SK-N-SH (cell line): ENCODE data around the gene NTN1. TPM values are rescaled to one million over a fixed set of nuclear protein-coding genes. Genes with fewer than 3 reads are reported as not detected.

Experiments
- CTCF ChIA-PET: fragments of 300-600, 350-600 bp; formaldehyde crosslinking; extraction: SDS; loops from one replicate; lab custom pipeline; 2021; lab: Yijun Ruan, JAX
- POLR2A ChIA-PET: fragments of 350-600 bp; sonication (Branson Sonifier 250); formaldehyde crosslinking; extraction: SDS; loops from one replicate; lab custom pipeline; 2020; ENCODE audit warnings: antibody characterized with exemption, inconsistent platforms; lab: Yijun Ruan, JAX
- DNase-seq: peaks from one replicate; pipeline ENCODE4 v3.0.0; 2012
- H2AFZ ChIP-seq: fragments of 200-600 bp; sonication (generic); 2 replicates; pipeline ENCODE4 v1.8.1; 2016; ENCODE audit warnings: antibody characterized with exemption, mild to moderate bottlenecking, low read depth
- H3F3A ChIP-seq: fragments of 200-600 bp; sonication (generic); replicated peaks from 2 replicates; pipeline ENCODE3; 2016; ENCODE audit warnings: antibody characterized with exemption, mild to moderate bottlenecking; ENCODE audit not compliant: insufficient read depth
- H3K27ac ChIP-seq, 2 experiments: fragments of 200-500 bp in 1 of 2; fragments of 200-600 bp in 1 of 2; sonication (Bioruptor generic) in 1 of 2; sonication (generic), shearing (Covaris generic) in 1 of 2; 2 replicates each; pipeline versions ENCODE4 v1.5.1 to v1.6.1; 2014 to 2016; ENCODE audit warnings: low read depth in 2 of 2, inconsistent platforms in 1 of 2, low read length in 1 of 2, mild to moderate bottlenecking in 1 of 2, mixed read lengths in 1 of 2
- H3K27me3 ChIP-seq: fragments of 200-600 bp; sonication (generic), shearing (Covaris generic); 2 replicates; pipeline ENCODE4 v1.6.1; 2016; ENCODE audit warnings: mixed run types; ENCODE audit not compliant: insufficient read depth
- H3K36me3 ChIP-seq, 2 experiments: fragments of 200-500 bp in 1 of 2; fragments of 200-600 bp in 1 of 2; sonication (Bioruptor generic) in 1 of 2; sonication (generic) in 1 of 2; replicated peaks in 1 of 2; 2 replicates each; pipeline versions ENCODE3 to v1.5.1; 2014 to 2016; ENCODE audit warnings: low read length in 1 of 2, mild to moderate bottlenecking in 1 of 2; ENCODE audit not compliant: insufficient read depth in 2 of 2, control insufficient read depth in 1 of 2
- H3K4me1 ChIP-seq, 2 experiments: fragments of 200-500 bp in 1 of 2; fragments of 200-600 bp in 1 of 2; sonication (Bioruptor generic) in 1 of 2; sonication (generic), shearing (Covaris generic) in 1 of 2; 2 replicates each; pipeline versions ENCODE4 v1.5.1 to v1.6.1; 2014 to 2016; ENCODE audit warnings: low read depth in 1 of 2, low read length in 1 of 2, mixed run types in 1 of 2; ENCODE audit not compliant: insufficient read depth in 2 of 2, control insufficient read depth in 1 of 2
- H3K4me2 ChIP-seq: fragments of 200-600 bp; sonication (generic), shearing (Covaris generic); 2 replicates; pipeline ENCODE4 v1.6.1; 2017; ENCODE audit warnings: mixed run types
- H3K4me3 ChIP-seq, 2 experiments: fragments of 200-500 bp in 1 of 2; fragments of 200-600 bp in 1 of 2; sonication (Bioruptor generic) in 1 of 2; sonication (generic), shearing (Covaris generic) in 1 of 2; 2 replicates each; pipeline versions ENCODE4 v1.5.1 to v1.8.1; 2014 to 2016; ENCODE audit warnings: low read depth in 2 of 2, inconsistent platforms in 1 of 2, low read length in 1 of 2, mild to moderate bottlenecking in 1 of 2, mixed read lengths in 1 of 2, moderate library complexity in 1 of 2
- H3K79me2 ChIP-seq: fragments of 200-600 bp; sonication (generic); 2 replicates; pipeline ENCODE4 v1.8.1; 2017; ENCODE audit warnings: mild to moderate bottlenecking; ENCODE audit not compliant: insufficient read depth
- H3K9ac ChIP-seq: fragments of 200-600 bp; sonication (generic); 2 replicates; pipeline ENCODE4 v1.6.1; 2017; ENCODE audit warnings: mixed run types
- H3K9me2 ChIP-seq: fragments of 200-600 bp; sonication (generic); 2 replicates; pipeline ENCODE4 v1.6.1; 2017; ENCODE audit warnings: mixed run types
- H3K9me3 ChIP-seq: fragments of 200-600 bp; sonication (generic); 2 replicates; pipeline ENCODE4 v1.6.1; 2017; ENCODE audit warnings: mixed run types, mild to moderate bottlenecking, moderate library complexity
- H4K20me1 ChIP-seq: fragments of 200-600 bp; sonication (generic); 2 replicates; pipeline ENCODE4 v1.6.1; 2017; ENCODE audit warnings: mild to moderate bottlenecking, mixed run types; ENCODE audit not compliant: insufficient read depth
- CHD2 ChIP-seq: fragments of 150-350 bp; IDR thresholded peaks from 2 replicates; pipeline ENCODE4 v1.6.1; 2018; ENCODE audit warnings: low read length; ENCODE audit not compliant: partially characterized antibody
- CTCF ChIP-seq: fragments of 200-600 bp; sonication (generic); IDR thresholded peaks from 2 replicates; pipeline ENCODE4 v1.6.1; 2017; ENCODE audit warnings: antibody characterized with exemption, mild to moderate bottlenecking, moderate library complexity
- ELF1 ChIP-seq: IDR thresholded peaks from 2 replicates; pipeline ENCODE4 v1.4.0; 2012
- EZH2phosphoT487 ChIP-seq: fragments of 200-600 bp; sonication (generic); IDR thresholded peaks from 2 replicates; pipeline ENCODE4 v1.6.1; 2017; ENCODE audit warnings: low read depth, mixed run types, mild to moderate bottlenecking, antibody characterized with exemption, moderate library complexity, borderline replicate concordance
- FOSL2 ChIP-seq: IDR thresholded peaks from 2 replicates; pipeline ENCODE4 v1.4.0; 2012; ENCODE audit warnings: low read depth, mild to moderate bottlenecking, moderate library complexity, borderline replicate concordance
- GABPA ChIP-seq: IDR thresholded peaks from 2 replicates; pipeline ENCODE4 v1.4.0; 2012; ENCODE audit warnings: low read depth, mild to moderate bottlenecking
- MAX ChIP-seq: IDR thresholded peaks from 2 replicates; pipeline ENCODE4 v1.4.0; 2012; ENCODE audit warnings: low read depth
- MEF2A ChIP-seq: IDR thresholded peaks from 2 replicates; pipeline ENCODE4 v1.4.0; 2012; ENCODE audit warnings: low read depth, borderline replicate concordance
- PBX3 ChIP-seq: IDR thresholded peaks from 2 replicates; pipeline ENCODE4; 2012
- POLR2AphosphoS5 ChIP-seq: IDR thresholded peaks from 2 replicates; pipeline ENCODE4 v1.6.1; 2012; ENCODE audit warnings: low read depth, low read length
- RCOR1 ChIP-seq: fragments of 150-350 bp; IDR thresholded peaks from 2 replicates; pipeline ENCODE4 v1.6.1; 2017; ENCODE audit warnings: antibody characterized with exemption, low read length
- RXRA ChIP-seq: IDR thresholded peaks from 2 replicates; pipeline ENCODE4 v1.4.0; 2012; ENCODE audit warnings: low read depth, mild to moderate bottlenecking, borderline replicate concordance
- TAF1 ChIP-seq: IDR thresholded peaks from 2 replicates; pipeline ENCODE4 v1.6.1; 2012; ENCODE audit warnings: low read depth, mild to moderate bottlenecking, low read length, moderate library complexity, borderline replicate concordance
- TCF12 ChIP-seq: IDR thresholded peaks from 2 replicates; pipeline ENCODE4 v1.4.0; 2012
- TEAD4 ChIP-seq: IDR thresholded peaks from 2 replicates; pipeline ENCODE4 v1.4.0; 2012; ENCODE audit warnings: mild to moderate bottlenecking, borderline replicate concordance; ENCODE audit not compliant: insufficient read depth
- USF2 ChIP-seq: fragments of 150-350 bp; IDR thresholded peaks from 2 replicates; pipeline ENCODE4 v1.6.1; 2017; ENCODE audit warnings: antibody characterized with exemption, low read length, low read depth, borderline replicate concordance
- ZBTB33 ChIP-seq: IDR thresholded peaks from 2 replicates; pipeline ENCODE4 v1.4.0; 2012; ENCODE audit warnings: low read depth, borderline replicate concordance
- WGBS: methylation state at CpG from one replicate; pipeline ENCODE4 v1.1.6; 2017; ENCODE audit warnings: low lambda C conversion rate; 5-methylcytosine and 5-hydroxymethylcytosine counted together
- polyA plus RNA-seq, 3 experiments: library from polyadenylated mRNA; depleted of rRNA; stranded (reverse); fragments of >200 nt; gene quantifications; 2 replicates each; pipeline ENCODE4 v1.2.3, GENCODE V29; 2012

Gene NTN1
- polyA plus RNA-seq, 1 of the 3 experiments (the other 2 are of a cell fraction), result 0.05 TPM

DNA sequence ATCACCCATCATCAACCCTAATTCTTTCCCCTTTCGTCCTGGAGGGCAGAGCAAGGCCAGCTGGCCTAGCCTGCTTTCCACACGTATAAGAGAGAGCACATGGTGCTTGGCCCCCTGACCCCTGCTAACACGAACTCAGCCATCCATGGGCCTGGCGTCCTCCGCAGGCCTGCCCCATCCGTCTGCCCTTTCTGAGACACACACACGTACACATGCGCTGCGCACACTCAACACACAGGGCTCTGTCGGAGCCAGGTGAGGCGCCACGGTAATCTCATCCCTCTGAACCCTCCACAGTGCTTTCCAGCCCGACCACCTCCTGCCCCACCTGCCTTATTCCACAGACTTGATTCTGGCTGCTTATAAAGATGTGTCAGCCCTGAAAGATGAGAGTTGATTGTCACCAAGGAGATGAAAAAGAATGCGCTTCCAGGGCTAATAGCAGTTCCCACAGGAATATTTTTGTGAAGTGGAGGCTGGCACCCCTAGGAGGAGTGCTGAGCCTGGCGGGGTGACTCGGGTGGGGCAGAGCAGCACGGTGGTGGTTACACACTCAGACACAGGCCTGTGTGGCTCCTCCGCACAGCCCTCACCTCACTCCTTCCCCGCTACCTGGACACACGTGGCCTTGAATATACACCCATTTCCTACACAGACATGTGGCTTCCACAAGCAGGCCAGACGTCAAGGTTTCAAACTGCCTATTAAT, 228.1 kb downstream of the NTN1 start:
- no peak for DNase-seq
- no peaks in the 10 kb centered on the region for H3K36me3 ChIP-seq
- H3K4me2 ChIP-seq, result no peak overlapping the region
- ChIA-PET CTCF (no interaction called here), POLR2A (no interaction called here)
- WGBS, result 83% methylated on average over 19 of the region's 21 CpGs
- no peaks in the 10 kb centered on the region for H3K9me3 ChIP-seq
- H3K9ac ChIP-seq, result no peak overlapping the region
- H3F3A ChIP-seq, result no peaks in the 10 kb centered on the region
- no peaks in the 10 kb centered on the region for H3K9me2 ChIP-seq
- TF ChIP-seq ELF1, result no peak
- TF ChIP-seq POLR2AphosphoS5, result no peak
- no peak for TF ChIP-seq MAX
- TF ChIP-seq TAF1, result no peak
- no peak for TF ChIP-seq CTCF
- no peak for TF ChIP-seq FOSL2
- TF ChIP-seq RCOR1, result no peak
- TF ChIP-seq GABPA, result no peak
- TF ChIP-seq EZH2phosphoT487, result no peak
- no peak for TF ChIP-seq ZBTB33
- TF ChIP-seq CHD2, result no peak
- no peak for TF ChIP-seq TCF12
- TF ChIP-seq PBX3, result no peak
- TF ChIP-seq MEF2A, result no peak
- no peak for TF ChIP-seq RXRA
- TF ChIP-seq USF2, result no peak
- no peak for TF ChIP-seq TEAD4
- H3K4me1 ChIP-seq, result no peaks in the 10 kb centered on the region; a peak in 1 of 4 replicates
- H3K27ac ChIP-seq, result no peak overlapping the region
- no peaks in the 10 kb centered on the region for H4K20me1 ChIP-seq
- H3K27me3 ChIP-seq, result no peaks in the 10 kb centered on the region
- no peak overlapping the region for H2AFZ ChIP-seq
- no peaks in the 10 kb centered on the region for H3K79me2 ChIP-seq
- no peak overlapping the region for H3K4me3 ChIP-seq
